Measurements from ENCODE around the gene ZNF605.
"Not testable (repeated sequence)": the region's sequence is repeated elsewhere in the genome, so short reads cannot be mapped to it uniquely, and the experiment has no call there.

The ZNF605 gene

GRCh38 chr12:132904718-132905328 lies 51.3 kb downstream of the ZNF605 start:
- peak; percentile 91 for DNase-seq (ENCODE audit: low read depth)

GRCh38 chr12:132899033-132899432 lies 57.1 kb downstream of the ZNF605 start:
- no peak for DNase-seq (ENCODE audit: low read depth)

- no peak for DNase-seq (ENCODE audit: low read depth)
Measured at GRCh38 chr12:132888852-132889251, 67.3 kb downstream of the ZNF605 start.

- DNase-seq (ENCODE audit: low read depth) = peak; percentile 94
Measured at GRCh38 chr12:132887513-132888351, 68.4 kb downstream of the ZNF605 start, which contains the start of gene CHFR. CHFR (minus strand) TSS chr12:132887605; CDS start chr12:132887328, 277 bp downstream.

GRCh38 chr12:132886529-132887477 lies 69.3 kb downstream of the ZNF605 start:
- peak; percentile 8 for DNase-seq (ENCODE audit: low read depth)

- no peak for DNase-seq (ENCODE audit: low read depth)
Measured at GRCh38 chr12:132881818-132882217, 74.3 kb downstream of the ZNF605 start.

- DNase-seq (ENCODE audit: low read depth) = not testable (repeated sequence)
Measured at GRCh38 chr12:132874620-132875019, 81.5 kb downstream of the ZNF605 start.

- no peak for DNase-seq (ENCODE audit: low read depth)
Measured at GRCh38 chr12:132874175-132874574, 81.9 kb downstream of the ZNF605 start.

GRCh38 chr12:132873724-132874123 lies 82.4 kb downstream of the ZNF605 start:
- DNase-seq (ENCODE audit: low read depth) = peak; percentile 10

- no peak for DNase-seq (ENCODE audit: low read depth)
Measured at GRCh38 chr12:132872975-132873421, 83.1 kb downstream of the ZNF605 start.

- no peak for DNase-seq (ENCODE audit: low read depth)
Measured at GRCh38 chr12:132872073-132872855, 83.8 kb downstream of the ZNF605 start.

- DNase-seq (ENCODE audit: low read depth) = no peak
Measured at GRCh38 chr12:132869551-132869950, 86.6 kb downstream of the ZNF605 start.

Data from activated T-cell treated with anti-CD3 and anti-CD28 coated beads for 48 hours (primary cell).